PFSK-1 (cell line): ENCODE results near the gene USP31.

Experiments used
- POLR2AphosphoS5 ChIP-seq: IDR thresholded peaks from 2 replicates; pipeline ENCODE4 v1.6.1; 2012; ENCODE audit warnings: low read depth, mild to moderate bottlenecking, control low read depth, low read length, moderate library complexity
- TAF1 ChIP-seq: IDR thresholded peaks from 2 replicates; pipeline ENCODE4 v1.6.1; 2012; ENCODE audit warnings: low read length, control low read depth, borderline replicate concordance; ENCODE audit not compliant: insufficient read depth
- TF ChIP-seq, protein P1 (sequence below), 2 experiments: IDR thresholded peaks; 2 replicates each; pipeline versions ENCODE4 v1.6.1 to v1.8.0; 2011 to 2012; ENCODE audit warnings: low read depth in 2 of 2, low read length in 2 of 2, control low read depth in 1 of 2, inconsistent platforms in 1 of 2, mild to moderate bottlenecking in 1 of 2, moderate library complexity in 1 of 2; ENCODE audit not compliant: insufficient read depth in 1 of 2

DNA sequence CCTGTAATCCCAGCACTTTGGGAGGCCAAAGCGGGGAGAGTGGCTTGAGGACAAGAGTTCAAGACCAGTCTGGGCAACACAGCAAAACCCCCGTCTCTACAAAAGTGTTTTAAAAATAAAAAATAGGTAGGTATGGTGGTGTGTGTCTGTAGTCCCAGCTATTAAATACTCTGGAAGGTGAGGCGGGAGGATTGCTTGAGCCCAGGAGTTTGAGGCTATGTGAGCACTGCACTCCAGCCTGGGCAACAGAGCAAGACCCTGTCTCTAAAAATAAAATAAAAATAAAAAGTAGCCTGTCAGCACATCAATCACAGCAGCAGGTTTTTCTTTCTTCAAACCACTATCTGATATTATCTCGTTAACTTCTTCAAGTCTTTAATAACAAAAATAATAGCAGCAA lies 1.6 kb downstream of the USP31 start:
- TF ChIP-seq TAF1 (no peak), POLR2AphosphoS5 (no peak)
- TF ChIP-seq, protein P1, sequence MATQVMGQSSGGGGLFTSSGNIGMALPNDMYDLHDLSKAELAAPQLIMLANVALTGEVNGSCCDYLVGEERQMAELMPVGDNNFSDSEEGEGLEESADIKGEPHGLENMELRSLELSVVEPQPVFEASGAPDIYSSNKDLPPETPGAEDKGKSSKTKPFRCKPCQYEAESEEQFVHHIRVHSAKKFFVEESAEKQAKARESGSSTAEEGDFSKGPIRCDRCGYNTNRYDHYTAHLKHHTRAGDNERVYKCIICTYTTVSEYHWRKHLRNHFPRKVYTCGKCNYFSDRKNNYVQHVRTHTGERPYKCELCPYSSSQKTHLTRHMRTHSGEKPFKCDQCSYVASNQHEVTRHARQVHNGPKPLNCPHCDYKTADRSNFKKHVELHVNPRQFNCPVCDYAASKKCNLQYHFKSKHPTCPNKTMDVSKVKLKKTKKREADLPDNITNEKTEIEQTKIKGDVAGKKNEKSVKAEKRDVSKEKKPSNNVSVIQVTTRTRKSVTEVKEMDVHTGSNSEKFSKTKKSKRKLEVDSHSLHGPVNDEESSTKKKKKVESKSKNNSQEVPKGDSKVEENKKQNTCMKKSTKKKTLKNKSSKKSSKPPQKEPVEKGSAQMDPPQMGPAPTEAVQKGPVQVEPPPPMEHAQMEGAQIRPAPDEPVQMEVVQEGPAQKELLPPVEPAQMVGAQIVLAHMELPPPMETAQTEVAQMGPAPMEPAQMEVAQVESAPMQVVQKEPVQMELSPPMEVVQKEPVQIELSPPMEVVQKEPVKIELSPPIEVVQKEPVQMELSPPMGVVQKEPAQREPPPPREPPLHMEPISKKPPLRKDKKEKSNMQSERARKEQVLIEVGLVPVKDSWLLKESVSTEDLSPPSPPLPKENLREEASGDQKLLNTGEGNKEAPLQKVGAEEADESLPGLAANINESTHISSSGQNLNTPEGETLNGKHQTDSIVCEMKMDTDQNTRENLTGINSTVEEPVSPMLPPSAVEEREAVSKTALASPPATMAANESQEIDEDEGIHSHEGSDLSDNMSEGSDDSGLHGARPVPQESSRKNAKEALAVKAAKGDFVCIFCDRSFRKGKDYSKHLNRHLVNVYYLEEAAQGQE (IDR thresholded peaks at IDR 0.05; ENCODE audit: insufficient read depth in 1 of 2, low read depth in 2 of 2, low read length in 2 of 2), result no peak
